Trophoblast cell (in vitro differentiated cells and primary cell): ENCODE measurements around the gene MEGF10.

Source experiments
- DNase-seq, 2 donors: peaks; one replicate each; pipeline ENCODE4 v3.0.0-alpha.2; 2016
- H2AFZ ChIP-seq: 2 replicates; pipeline ENCODE4 v1.6.1; 2013; ENCODE audit warnings: low read length, moderate library complexity, mild to moderate bottlenecking; ENCODE audit not compliant: insufficient read depth, poor library complexity
- H2AK5ac ChIP-seq: 2 replicates; pipeline ENCODE4 v1.6.1; 2013; ENCODE audit warnings: mild to moderate bottlenecking, low read length
- H2BK120ac ChIP-seq: 2 replicates; pipeline ENCODE4 v1.6.1; 2013; ENCODE audit warnings: low read length, mild to moderate bottlenecking, moderate library complexity; ENCODE audit not compliant: insufficient read depth, poor library complexity
- H2BK12ac ChIP-seq: 2 replicates; pipeline ENCODE4 v1.6.1; 2013; ENCODE audit warnings: mild to moderate bottlenecking, low read length, moderate library complexity
- H2BK5ac ChIP-seq: 2 replicates; pipeline ENCODE4 v1.6.1; 2013; ENCODE audit warnings: low read length, low read depth, moderate library complexity, mild to moderate bottlenecking; ENCODE audit not compliant: poor library complexity
- H3K14ac ChIP-seq: 2 replicates; pipeline ENCODE4 v1.6.1; 2013; ENCODE audit warnings: mild to moderate bottlenecking, low read length
- H3K18ac ChIP-seq: 2 replicates; pipeline ENCODE4 v1.6.1; 2013; ENCODE audit warnings: mild to moderate bottlenecking, low read length
- H3K23ac ChIP-seq: 2 replicates; pipeline ENCODE4 v1.6.1; 2013; ENCODE audit warnings: low read length
- H3K27ac ChIP-seq: 2 replicates; pipeline ENCODE4 v1.5.1; 2013; ENCODE audit warnings: low read depth, mild to moderate bottlenecking, inconsistent platforms, low read length, moderate library complexity
- H3K27me3 ChIP-seq: 2 replicates; pipeline ENCODE4 v1.6.1; 2013; ENCODE audit warnings: inconsistent platforms, mild to moderate bottlenecking, low read length, moderate library complexity; ENCODE audit not compliant: insufficient read depth
- H3K36me3 ChIP-seq, 2 experiments: 1 replicate in 1 of 2; 2 replicates in 1 of 2; pipeline ENCODE4 v1.6.1; 2013; ENCODE audit warnings: low read length in 2 of 2, mild to moderate bottlenecking in 2 of 2, moderate library complexity in 1 of 2; ENCODE audit not compliant: insufficient read depth in 2 of 2, control insufficient read depth in 1 of 2
- H3K4ac ChIP-seq: 2 replicates; pipeline ENCODE4 v1.6.1; 2013; ENCODE audit warnings: low read depth, mild to moderate bottlenecking, low read length, moderate library complexity
- H3K4me1 ChIP-seq, 2 experiments: 1 replicate in 1 of 2; 2 replicates in 1 of 2; pipeline ENCODE4 v1.6.1; 2013; ENCODE audit warnings: low read length in 2 of 2, mild to moderate bottlenecking in 2 of 2, moderate library complexity in 1 of 2; ENCODE audit not compliant: insufficient read depth in 2 of 2, control insufficient read depth in 1 of 2
- H3K4me2 ChIP-seq: 2 replicates; pipeline ENCODE4 v1.6.1; 2013; ENCODE audit warnings: inconsistent platforms, mild to moderate bottlenecking, low read length, moderate library complexity
- H3K4me3 ChIP-seq: 2 replicates; pipeline ENCODE4 v1.5.1; 2013; ENCODE audit warnings: mild to moderate bottlenecking, low read depth, low read length, inconsistent platforms
- H3K79me1 ChIP-seq: one replicate; pipeline ENCODE4 v1.6.1; 2013; ENCODE audit warnings: low read length
- H3K79me2 ChIP-seq: 2 replicates; pipeline ENCODE4 v1.6.1; 2013; ENCODE audit warnings: low read length, mild to moderate bottlenecking; ENCODE audit not compliant: control insufficient read depth, insufficient read depth, poor library complexity
- H3K9ac ChIP-seq: 2 replicates; pipeline ENCODE4 v1.6.1; 2013; ENCODE audit warnings: mild to moderate bottlenecking, low read length
- H3K9me3 ChIP-seq: 2 replicates; pipeline ENCODE4 v1.6.1; 2013; ENCODE audit warnings: low read depth, mild to moderate bottlenecking, control low read depth, inconsistent platforms, low read length; ENCODE audit not compliant: insufficient read depth
- H4K12ac ChIP-seq: 2 replicates; pipeline ENCODE4 v1.6.1; 2013; ENCODE audit warnings: low read depth, mild to moderate bottlenecking, low read length, moderate library complexity
- H4K8ac ChIP-seq: 2 replicates; pipeline ENCODE4 v1.6.1; 2013; ENCODE audit warnings: low read depth, mild to moderate bottlenecking, low read length, moderate library complexity
- H4K91ac ChIP-seq: one replicate; pipeline ENCODE4 v1.6.1; 2013; ENCODE audit warnings: low read depth, mild to moderate bottlenecking, low read length, moderate library complexity
- WGBS: extraction: QIAGEN DNeasy Blood & Tissue Kit; methylation state at CpG from one replicate; pipeline ENCODE4 v1.1.7; 2013; ENCODE audit warnings: missing lambda C conversion rate; ENCODE audit not compliant: insufficient read length, insufficient coverage; ENCODE audit errors: extremely low coverage; 5-methylcytosine and 5-hydroxymethylcytosine counted together

The MEGF10 gene

GRCh38 chr5:127303404-127303803 is 12.8 kb downstream of the MEGF10 start:
- Histone ChIP-seq H2AFZ (no peak overlapping the region), H3K79me1 (no peaks in the 10 kb centered on the region), H3K79me2 (no peaks in the 10 kb centered on the region), H3K23ac (no peak overlapping the region), H3K9me3 (no peaks in the 10 kb centered on the region), H2AK5ac (no peak overlapping the region), H4K91ac (no peak overlapping the region), H4K8ac (no peak overlapping the region), H3K4me3 (no peak overlapping the region), H2BK120ac (no peak overlapping the region), H3K4me1 (no peaks in the 10 kb centered on the region), H3K18ac (no peak overlapping the region), H3K14ac (no peak overlapping the region), H3K27ac (no peak overlapping the region), H3K4ac (no peak overlapping the region), H3K9ac (no peak overlapping the region), H2BK5ac (no peak overlapping the region), H2BK12ac (no peak overlapping the region), H4K12ac (no peak overlapping the region), H3K36me3 (no peaks in the 10 kb centered on the region), H3K4me2 (no peak overlapping the region), H3K27me3 (no peaks in the 10 kb centered on the region)
- DNase-seq, result no peak
- WGBS, result no CpG with 5 or more reads among the region's 1 CpG

- Histone ChIP-seq H4K12ac (no peak overlapping the region), H3K27me3 (no peaks in the 10 kb centered on the region), H3K23ac (no peak overlapping the region), H3K4me1 (no peaks in the 10 kb centered on the region), H3K9ac (no peak overlapping the region), H4K91ac (no peak overlapping the region), H3K36me3 (no peaks in the 10 kb centered on the region), H2BK120ac (no peak overlapping the region), H3K4me3 (no peak overlapping the region), H3K79me2 (no peaks in the 10 kb centered on the region), H2BK5ac (no peak overlapping the region), H3K9me3 (no peaks in the 10 kb centered on the region), H2BK12ac (no peak overlapping the region), H3K4ac (no peak overlapping the region), H3K14ac (no peak overlapping the region), H2AK5ac (no peak overlapping the region), H4K8ac (no peak overlapping the region), H3K27ac (no peak overlapping the region), H2AFZ (no peak overlapping the region), H3K4me2 (no peak overlapping the region), H3K18ac (no peak overlapping the region), H3K79me1 (no peaks in the 10 kb centered on the region)
- no CpG with 5 or more reads among the region's 2 CpGs for WGBS
- no peak for DNase-seq
Observed at GRCh38 chr5:127305493-127305892, 14.9 kb downstream of the MEGF10 start.

- H4K12ac ChIP-seq, result no peak overlapping the region
- no CpG with 5 or more reads among the region's 3 CpGs for WGBS
Observed at GRCh38 chr5:127306036-127306435, 15.4 kb downstream of the MEGF10 start.

GRCh38 chr5:127306647-127307046 is 16.1 kb downstream of the MEGF10 start:
- Histone ChIP-seq H3K27ac (no peak overlapping the region), H2BK120ac (no peak overlapping the region), H3K18ac (no peak overlapping the region), H3K79me1 (no peaks in the 10 kb centered on the region), H2AK5ac (no peak overlapping the region), H2BK5ac (no peak overlapping the region), H3K4me1 (no peaks in the 10 kb centered on the region), H4K8ac (no peak overlapping the region), H3K27me3 (no peaks in the 10 kb centered on the region), H3K9me3 (no peaks in the 10 kb centered on the region), H3K79me2 (no peaks in the 10 kb centered on the region), H3K36me3 (no peaks in the 10 kb centered on the region), H3K9ac (no peak overlapping the region), H3K4me3 (no peak overlapping the region), H3K4me2 (no peak overlapping the region), H3K23ac (no peak overlapping the region), H4K12ac (no peak overlapping the region), H3K14ac (no peak overlapping the region), H4K91ac (no peak overlapping the region), H2BK12ac (no peak overlapping the region), H2AFZ (no peak overlapping the region), H3K4ac (no peak overlapping the region)
- no CpG with 5 or more reads among the region's 8 CpGs for WGBS
- DNase-seq, result no peak

More at GRCh38 chr5:127306036-127306435, 15.4 kb downstream of the MEGF10 start:
- H2AK5ac ChIP-seq, result no peak overlapping the region
- no peak overlapping the region for H2AFZ ChIP-seq
- H3K4me2 ChIP-seq, result no peak overlapping the region
- no peak overlapping the region for H3K4me3 ChIP-seq
- H4K91ac ChIP-seq, result no peak overlapping the region
- no peak overlapping the region for H2BK120ac ChIP-seq
- no peak overlapping the region for H4K8ac ChIP-seq
- no peak overlapping the region for H3K27ac ChIP-seq
- no peak overlapping the region for H3K4ac ChIP-seq
- no peaks in the 10 kb centered on the region for H3K79me2 ChIP-seq
- H3K9me3 ChIP-seq, result no peaks in the 10 kb centered on the region
- H3K23ac ChIP-seq, result no peak overlapping the region
- no peak overlapping the region for H2BK5ac ChIP-seq
- no peak overlapping the region for H2BK12ac ChIP-seq
- H3K4me1 ChIP-seq, result no peaks in the 10 kb centered on the region
- no peaks in the 10 kb centered on the region for H3K36me3 ChIP-seq
- no peaks in the 10 kb centered on the region for H3K79me1 ChIP-seq
- no peak overlapping the region for H3K9ac ChIP-seq
- no peak overlapping the region for H3K14ac ChIP-seq
- no peak for DNase-seq
- H3K18ac ChIP-seq, result no peak overlapping the region
- no peaks in the 10 kb centered on the region for H3K27me3 ChIP-seq
